Progenitor cell of endocrine pancreas (in vitro differentiated cells): ENCODE data around the gene C22orf15. TPM values are rescaled to one million over a fixed set of nuclear protein-coding genes. Genes with fewer than 3 reads are reported as not detected.

ENCODE experiments used
- DNase-seq: peaks from one replicate; pipeline ENCODE4 v3.0.0; 2021; ENCODE audit warnings: low spot score; ENCODE audit not compliant: unreplicated experiment
- H3K27ac Mint-ChIP-seq: 2 replicates; pipeline ENCODE4 v1.8.0; 2021; ENCODE audit warnings: mild to moderate bottlenecking, moderate library complexity, mixed read lengths
- H3K27me3 Mint-ChIP-seq: 2 replicates; pipeline ENCODE4 v1.8.0; 2021; ENCODE audit warnings: mixed read lengths
- H3K36me3 Mint-ChIP-seq: 2 replicates; pipeline ENCODE4 v1.8.0; 2022; ENCODE audit warnings: mixed read lengths; ENCODE audit not compliant: insufficient read depth
- H3K4me1 Mint-ChIP-seq: 2 replicates; pipeline ENCODE4 v1.8.0; 2021; ENCODE audit warnings: low read depth, mixed read lengths
- H3K4me3 Mint-ChIP-seq: 2 replicates; pipeline ENCODE4 v1.8.0; 2021; ENCODE audit warnings: low read depth, mild to moderate bottlenecking, moderate library complexity, mixed read lengths
- H3K9me3 Mint-ChIP-seq: 2 replicates; pipeline ENCODE4 v1.8.0; 2021; ENCODE audit warnings: low read depth, mixed read lengths
- total RNA-seq: library from RNA; stranded (reverse); gene quantifications from 2 replicates; pipeline ENCODE4 v1.2.1, GENCODE V29; 2021
- TF ChIP-seq, protein P1 (sequence below): fragments of 200-600 bp; sonication (generic); IDR thresholded peaks from one replicate; pipeline ENCODE4 v1.5.0; 2021; ENCODE audit warnings: antibody characterized with exemption, mild to moderate bottlenecking; ENCODE audit not compliant: unreplicated experiment

Gene C22orf15
- total RNA-seq, 1 donor from 2014 or later, result not detected

DNA sequence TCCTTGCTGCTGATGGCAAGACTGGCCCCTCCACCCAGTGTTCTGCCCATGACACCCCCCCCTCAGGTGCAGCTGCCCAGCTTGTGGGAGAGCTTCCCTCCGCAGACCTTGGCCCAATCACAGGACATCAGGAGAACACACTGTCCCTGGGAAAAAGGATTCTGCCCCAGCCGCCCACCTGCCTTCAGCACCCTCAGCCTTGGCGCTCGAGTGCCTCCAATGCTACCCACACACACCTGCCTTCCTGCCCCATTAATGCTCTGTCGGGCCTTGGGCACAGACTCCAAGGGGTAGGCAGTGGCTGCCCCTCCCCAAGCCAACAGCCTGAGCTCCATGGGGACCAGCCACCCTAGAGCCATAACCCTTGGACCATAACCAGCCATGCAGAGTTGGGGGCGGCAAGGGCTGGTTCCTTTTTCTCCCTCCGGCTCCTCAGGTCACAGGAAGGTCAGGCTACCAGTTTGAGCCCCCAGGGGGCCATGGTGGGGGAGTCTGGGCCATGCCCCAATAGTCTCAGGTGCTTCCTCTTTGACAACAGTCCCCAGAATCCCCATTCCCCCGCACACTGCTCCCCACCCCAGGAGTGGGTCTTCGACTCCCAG lies 10.6 kb upstream of the C22orf15 start:
- Mint-ChIP-seq H3K27me3 (no peaks in the 10 kb centered on the region), H3K4me3 (peak overlapping the region; percentile 64), H3K4me1 (peaks cover 10% of the 10 kb centered on the region), H3K27ac (peak overlapping the region; percentile 86), H3K36me3 (peaks cover 2% of the 10 kb centered on the region), H3K9me3 (no peaks in the 10 kb centered on the region)
- TF ChIP-seq, protein P1, sequence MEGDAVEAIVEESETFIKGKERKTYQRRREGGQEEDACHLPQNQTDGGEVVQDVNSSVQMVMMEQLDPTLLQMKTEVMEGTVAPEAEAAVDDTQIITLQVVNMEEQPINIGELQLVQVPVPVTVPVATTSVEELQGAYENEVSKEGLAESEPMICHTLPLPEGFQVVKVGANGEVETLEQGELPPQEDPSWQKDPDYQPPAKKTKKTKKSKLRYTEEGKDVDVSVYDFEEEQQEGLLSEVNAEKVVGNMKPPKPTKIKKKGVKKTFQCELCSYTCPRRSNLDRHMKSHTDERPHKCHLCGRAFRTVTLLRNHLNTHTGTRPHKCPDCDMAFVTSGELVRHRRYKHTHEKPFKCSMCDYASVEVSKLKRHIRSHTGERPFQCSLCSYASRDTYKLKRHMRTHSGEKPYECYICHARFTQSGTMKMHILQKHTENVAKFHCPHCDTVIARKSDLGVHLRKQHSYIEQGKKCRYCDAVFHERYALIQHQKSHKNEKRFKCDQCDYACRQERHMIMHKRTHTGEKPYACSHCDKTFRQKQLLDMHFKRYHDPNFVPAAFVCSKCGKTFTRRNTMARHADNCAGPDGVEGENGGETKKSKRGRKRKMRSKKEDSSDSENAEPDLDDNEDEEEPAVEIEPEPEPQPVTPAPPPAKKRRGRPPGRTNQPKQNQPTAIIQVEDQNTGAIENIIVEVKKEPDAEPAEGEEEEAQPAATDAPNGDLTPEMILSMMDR, result no peak
- DNase-seq, result no peak

DNA sequence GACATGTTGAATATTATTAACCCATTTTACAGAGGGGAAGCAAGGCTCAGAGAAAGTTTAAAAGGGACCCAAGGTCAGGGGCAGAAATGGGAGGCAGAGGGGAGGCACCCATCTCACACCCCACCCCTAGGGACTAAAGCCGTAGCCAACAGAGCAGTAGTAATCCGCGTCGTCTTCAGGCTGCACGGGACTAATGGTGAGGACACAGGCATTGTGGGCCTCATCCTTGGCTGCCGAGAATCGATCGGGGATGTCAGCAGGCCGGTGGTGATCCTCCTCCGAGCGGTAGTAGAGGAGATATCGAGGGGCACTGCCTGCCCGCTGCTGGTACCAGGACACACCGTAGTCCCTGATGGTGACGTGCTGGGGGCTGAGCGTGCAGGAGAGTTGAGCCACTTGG lies 10.0 kb upstream of the C22orf15 start:
- TF ChIP-seq, protein P1, result no peak
- H3K27me3 Mint-ChIP-seq, result no peaks in the 10 kb centered on the region
- peaks cover 10% of the 10 kb centered on the region for H3K4me1 Mint-ChIP-seq
- H3K9me3 Mint-ChIP-seq, result no peaks in the 10 kb centered on the region
- DNase-seq, result no peak
- H3K27ac Mint-ChIP-seq, result no peak overlapping the region
- peak overlapping the region; percentile 16 for H3K4me3 Mint-ChIP-seq
- peaks cover 2% of the 10 kb centered on the region for H3K36me3 Mint-ChIP-seq

DNA sequence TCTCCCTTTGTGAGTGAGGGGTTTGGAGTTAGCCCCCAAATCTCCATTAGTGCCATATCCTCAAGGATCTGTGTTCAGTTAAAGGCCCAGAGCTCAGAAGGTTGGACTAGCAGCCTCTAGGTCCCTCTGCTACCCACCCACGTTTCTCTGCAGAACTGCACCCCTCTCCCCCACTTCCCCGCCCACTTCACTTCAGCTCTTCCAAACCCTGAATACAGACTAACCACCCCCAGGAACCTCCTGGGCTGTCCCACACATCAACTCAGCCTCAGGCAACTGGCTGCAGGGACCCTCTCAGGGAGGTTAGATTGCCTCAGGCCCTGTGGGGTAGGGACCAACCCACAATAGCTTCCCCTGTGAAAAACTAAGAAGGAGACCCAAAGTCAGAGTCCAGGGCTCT lies 9.4 kb upstream of the C22orf15 start:
- Mint-ChIP-seq H3K27me3 (no peaks in the 10 kb centered on the region), H3K4me1 (peaks cover 10% of the 10 kb centered on the region), H3K36me3 (peaks cover 2% of the 10 kb centered on the region), H3K27ac (no peak overlapping the region), H3K9me3 (no peaks in the 10 kb centered on the region), H3K4me3 (peak overlapping the region; percentile 16)
- DNase-seq, result no peak
- TF ChIP-seq, protein P1, result no peak

DNA sequence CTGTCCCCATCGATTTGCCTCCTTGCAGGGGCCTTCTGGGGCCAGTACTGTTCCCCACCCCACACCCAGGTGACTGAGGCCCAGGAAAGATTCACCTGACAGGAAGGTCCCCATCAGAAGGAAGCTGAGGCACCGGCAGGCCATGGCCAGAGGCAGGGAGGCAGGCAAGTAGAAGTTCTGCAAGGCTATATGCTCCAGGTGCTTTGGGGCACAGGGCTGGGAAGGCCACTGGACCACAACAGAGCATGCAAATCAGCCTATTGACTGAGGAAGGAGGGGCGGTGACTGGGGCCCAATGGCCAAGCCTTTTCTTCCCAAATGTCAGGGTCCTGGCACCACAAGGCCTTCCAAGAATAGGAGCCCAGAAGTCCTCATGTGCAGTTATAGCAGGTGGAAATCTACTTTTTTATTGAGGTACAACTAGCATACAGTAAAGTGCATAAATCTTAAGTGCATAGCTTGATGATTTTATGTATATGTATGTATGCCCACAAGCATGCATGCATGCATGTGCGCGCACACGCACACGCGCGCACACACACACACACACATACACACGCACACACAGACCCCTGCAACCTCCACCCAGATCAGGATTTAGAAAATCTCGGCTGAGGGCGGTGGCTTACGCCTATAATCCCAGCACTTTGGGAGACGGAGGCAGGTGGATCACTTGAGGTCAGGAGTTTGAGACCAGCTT lies 8.4 kb upstream of the C22orf15 start, which contains the start of gene VPREB3:
Gene VPREB3, minus strand, starts transcription at position 206 of the 700 bp plus-strand sequence. Its CDS starts 62 bp downstream, at position 144.
- Mint-ChIP-seq H3K4me1 (peaks cover 10% of the 10 kb centered on the region), H3K9me3 (no peaks in the 10 kb centered on the region), H3K27me3 (no peaks in the 10 kb centered on the region), H3K4me3 (peak within 1 kb of the TSS; percentile 16), H3K27ac (no peak within 1 kb of the TSS), H3K36me3 (peaks cover 2% of the 10 kb centered on the region)
- DNase-seq, result no peak
- TF ChIP-seq, protein P1, result no peak

DNA sequence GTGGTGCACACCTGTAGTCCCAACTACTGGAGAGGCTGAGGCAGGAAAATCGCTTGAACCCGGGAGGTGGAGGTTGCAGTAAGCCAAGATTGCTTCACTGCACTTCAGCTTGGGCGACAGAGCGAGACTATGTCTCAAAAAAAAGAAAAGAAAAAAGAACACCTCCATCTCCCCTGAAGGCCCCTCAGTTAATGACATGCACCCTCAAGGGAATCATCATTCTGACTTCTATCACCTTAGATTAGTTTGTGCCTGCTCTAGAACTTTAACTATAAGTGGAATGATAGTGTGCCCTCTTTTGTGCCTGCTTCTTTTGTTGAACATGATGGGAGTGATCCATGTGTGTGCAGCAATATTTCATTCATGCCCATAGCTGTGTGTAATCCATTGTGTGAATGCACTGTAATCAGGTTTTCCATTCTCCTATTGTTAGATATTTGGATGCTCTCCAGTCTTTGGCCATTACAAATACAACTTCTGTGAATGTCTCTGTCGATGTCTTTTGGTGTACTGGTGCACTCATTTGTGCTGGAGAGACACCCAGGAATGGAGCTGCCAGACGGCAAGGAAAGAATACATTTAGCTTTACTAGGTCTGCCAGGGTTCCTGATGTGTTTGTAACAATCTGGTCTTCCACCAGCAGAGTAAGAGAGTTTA lies 7.7 kb upstream of the C22orf15 start:
- no peak overlapping the region for H3K27ac Mint-ChIP-seq
- TF ChIP-seq, protein P1, result no peak
- H3K4me1 Mint-ChIP-seq, result peaks cover 4% of the 10 kb centered on the region
- H3K9me3 Mint-ChIP-seq, result no peaks in the 10 kb centered on the region
- H3K27me3 Mint-ChIP-seq, result peaks cover under 1% of the 10 kb centered on the region
- H3K4me3 Mint-ChIP-seq, result no peak overlapping the region
- no peaks in the 10 kb centered on the region for H3K36me3 Mint-ChIP-seq
- no peak for DNase-seq
